ENCODE data around the gene HEMK1.

HEMK1 gene

DNA sequence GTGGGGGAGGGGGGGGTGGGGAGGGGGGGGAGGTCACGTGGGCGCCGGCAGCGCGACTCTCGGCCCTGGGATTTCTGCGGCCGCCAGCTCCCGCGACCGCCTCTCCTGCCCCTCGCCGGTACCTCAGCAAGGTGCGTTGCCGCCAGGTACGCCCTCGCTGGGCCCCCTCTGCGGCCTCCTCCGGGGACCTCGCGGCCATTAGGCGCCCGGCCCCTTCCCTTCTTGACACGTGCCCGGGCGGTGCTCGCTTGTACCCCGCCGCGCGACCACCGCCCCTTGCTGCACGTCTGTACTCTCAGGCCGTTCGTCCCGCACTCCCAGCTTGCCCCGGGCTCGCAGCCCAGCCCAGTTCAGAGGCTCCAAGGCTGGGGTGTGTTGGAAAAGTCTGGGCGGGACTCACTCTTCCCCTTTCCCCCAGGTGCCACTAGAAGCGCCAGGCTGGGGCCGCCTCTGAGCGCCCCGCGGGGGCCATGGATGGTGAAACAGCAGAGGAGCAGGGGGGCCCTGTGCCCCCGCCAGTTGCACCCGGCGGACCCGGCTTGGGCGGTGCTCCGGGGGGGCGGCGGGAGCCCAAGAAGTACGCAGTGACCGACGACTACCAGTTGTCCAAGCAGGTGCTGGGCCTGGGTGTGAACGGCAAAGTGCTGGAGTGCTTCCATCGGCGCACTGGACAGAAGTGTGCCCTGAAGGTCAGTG lies 47.9 kb downstream of the HEMK1 start, which contains the start of gene MAPKAPK3:
Gene MAPKAPK3 (plus strand): TSS at position 56 of the 696 bp plus-strand sequence. CDS start 415 bp downstream, at position 471.
- no peak for DNase-seq

DNA sequence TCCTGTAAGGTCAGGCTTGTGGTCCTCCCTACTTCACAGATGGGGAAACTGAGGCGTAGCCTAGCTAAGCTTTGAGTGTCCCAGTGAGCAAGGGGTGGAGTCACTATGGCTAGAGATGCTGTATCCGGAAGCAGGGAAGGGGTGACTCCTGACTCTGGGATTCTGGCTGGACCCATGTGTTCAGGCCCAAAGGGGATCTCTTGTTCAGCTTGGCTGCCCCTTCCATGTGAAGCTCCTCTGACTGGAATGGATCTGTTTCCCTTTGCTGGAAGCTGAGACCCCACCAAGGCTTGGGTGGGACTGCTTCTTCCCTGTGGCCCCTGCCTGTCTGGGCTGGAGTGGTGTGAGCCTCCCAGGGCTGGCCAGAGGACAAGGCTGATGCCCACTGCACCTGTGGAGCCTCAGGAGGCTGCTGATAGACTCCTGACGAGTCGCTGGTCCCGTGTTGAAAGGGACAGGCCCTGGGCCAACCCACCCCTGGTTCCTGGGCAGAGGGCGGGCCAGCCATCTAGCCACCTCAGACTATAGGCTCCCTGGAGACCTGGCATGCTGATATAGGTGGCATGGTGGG lies 48.7 kb downstream of the HEMK1 start:
- no peak for DNase-seq

DNA sequence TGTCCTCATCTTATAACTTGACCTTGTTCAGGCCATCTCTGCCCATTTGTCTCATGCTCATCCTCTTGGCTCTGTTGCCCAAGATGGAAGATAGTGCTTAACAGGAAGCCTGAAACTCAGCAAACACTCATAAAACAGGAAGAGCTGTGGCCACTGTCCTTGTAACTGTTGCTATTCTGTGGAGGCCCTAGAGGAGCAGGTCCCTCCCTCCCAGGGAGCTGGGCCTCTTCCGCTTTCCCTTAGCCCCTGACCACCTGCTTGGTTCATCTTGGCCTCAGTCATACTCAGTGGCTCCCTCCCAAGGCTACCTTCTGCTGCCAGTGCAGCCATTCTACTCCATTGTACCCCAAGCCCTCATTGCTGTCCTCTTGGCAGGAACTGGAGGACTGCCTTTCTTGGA lies 51.1 kb downstream of the HEMK1 start:
- no peak for DNase-seq

DNA sequence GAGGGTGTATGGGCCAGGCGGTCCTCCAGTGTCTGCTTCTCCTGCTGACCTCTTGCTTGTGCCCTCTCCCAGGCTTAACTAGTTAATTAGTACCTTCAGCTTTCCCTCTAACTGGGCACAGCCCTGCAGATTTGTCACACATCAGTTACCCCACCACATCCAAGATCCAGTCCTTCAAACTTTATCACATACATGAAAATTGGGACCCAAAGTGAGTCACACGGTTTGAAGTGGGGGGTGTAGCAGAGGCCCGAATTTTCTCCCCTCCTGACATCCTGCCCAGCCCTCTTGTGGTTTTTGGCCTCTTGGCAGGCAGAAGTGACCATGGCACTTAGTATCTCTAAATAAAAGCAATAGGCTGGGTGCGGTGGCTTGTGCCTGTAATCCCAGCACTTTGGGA lies 51.5 kb downstream of the HEMK1 start:
- no peak for DNase-seq

- no peak for DNase-seq
Observed at GRCh38 chr3:50622881-50623280, 53.6 kb downstream of the HEMK1 start.

- DNase-seq = no peak
Observed at GRCh38 chr3:50623840-50624474, 54.6 kb downstream of the HEMK1 start.

- no peak for DNase-seq
Observed at GRCh38 chr3:50624634-50625033, 55.3 kb downstream of the HEMK1 start.

DNA sequence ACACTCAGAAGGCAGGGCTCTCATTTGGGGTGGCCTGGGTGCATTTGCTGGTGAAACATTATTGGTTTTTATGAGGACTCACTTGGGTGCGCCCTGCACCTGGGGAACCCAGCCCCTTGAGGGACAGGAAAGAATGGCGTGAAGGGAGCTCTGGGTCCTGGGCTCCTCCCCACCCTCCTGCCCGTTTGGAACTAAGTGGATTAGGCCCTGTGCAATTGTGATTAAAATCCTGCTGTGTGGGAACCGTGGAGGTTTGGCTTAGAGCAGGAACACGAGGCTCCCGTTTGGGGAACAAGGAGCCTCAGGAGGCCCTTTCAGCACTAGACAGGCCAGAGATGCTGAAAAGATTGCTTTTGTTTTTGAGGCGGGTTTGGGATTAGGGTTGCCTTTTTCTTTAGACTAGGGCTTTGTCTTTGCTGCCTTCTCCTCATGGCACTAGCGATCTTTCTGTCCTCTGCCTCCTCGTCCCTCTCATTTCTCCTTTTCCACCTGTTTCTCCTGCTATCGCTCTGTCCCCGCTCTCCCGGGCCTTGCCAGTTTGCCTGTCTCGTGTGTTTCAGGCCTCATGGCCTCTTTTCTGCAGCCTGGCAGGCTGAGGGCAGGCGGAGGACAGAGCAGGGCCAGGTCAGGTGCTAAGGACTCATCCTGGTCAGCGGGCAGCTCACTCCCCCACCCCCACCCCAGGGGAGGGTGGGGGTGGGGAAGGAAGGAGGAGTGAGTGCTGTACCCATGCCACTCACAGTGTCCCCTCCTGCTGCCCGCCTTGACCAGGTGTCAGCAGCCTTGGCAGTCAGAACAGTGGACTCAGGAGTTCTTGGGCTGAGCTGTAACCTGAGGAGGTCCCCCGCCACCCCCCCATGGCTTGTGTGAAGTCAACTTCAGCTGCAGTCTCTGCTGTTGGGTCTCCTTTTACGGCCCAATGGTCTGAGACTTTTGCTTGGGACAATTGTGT lies 56.2 kb downstream of the HEMK1 start:
- no peak for DNase-seq

DNA sequence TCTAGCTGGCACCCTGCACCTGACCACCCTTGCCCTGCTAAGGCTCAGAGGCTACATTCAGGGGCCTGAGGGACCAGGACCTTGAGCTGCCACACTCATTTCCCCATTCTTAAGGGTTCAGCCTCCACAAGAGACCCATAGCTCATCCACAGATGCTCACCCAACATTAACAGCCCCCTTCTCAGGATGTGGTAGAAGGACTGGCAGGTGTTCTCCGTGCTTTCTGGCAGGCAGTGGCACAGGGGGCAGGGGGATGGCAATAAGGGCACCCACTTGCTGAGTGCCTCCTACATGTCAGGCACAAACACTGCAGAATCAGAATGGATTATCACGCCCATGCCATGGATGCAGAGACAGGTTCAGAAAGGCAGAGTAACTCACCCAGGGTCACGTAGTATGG lies 57.1 kb downstream of the HEMK1 start:
- DNase-seq = no peak

GRCh38 chr3:50627407-50628051 lies 58.2 kb downstream of the HEMK1 start:
- DNase-seq = no peak

DNA sequence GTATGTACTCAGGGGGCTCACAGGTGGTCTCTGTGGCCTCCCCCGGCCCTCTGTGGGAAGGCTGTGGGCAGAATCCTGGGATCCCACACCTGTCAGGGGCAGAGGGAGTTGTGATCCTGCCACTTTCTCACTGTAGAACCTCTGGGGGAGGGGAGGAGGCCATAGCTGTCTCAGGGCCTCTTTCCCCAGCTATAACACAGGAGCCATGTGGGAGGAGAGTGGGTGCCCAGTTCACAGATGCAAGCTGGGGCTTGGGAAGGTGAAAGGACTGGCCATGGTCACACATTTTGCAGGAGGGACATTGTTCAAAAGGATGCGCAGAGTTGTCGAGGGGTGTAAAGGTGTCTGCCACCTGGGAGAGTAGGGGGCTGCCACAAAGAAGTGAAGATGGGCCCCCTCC lies 59.3 kb downstream of the HEMK1 start:
- no peak for DNase-seq

- no peak for DNase-seq
Observed at GRCh38 chr3:50630394-50630793, 61.1 kb downstream of the HEMK1 start.

DNA sequence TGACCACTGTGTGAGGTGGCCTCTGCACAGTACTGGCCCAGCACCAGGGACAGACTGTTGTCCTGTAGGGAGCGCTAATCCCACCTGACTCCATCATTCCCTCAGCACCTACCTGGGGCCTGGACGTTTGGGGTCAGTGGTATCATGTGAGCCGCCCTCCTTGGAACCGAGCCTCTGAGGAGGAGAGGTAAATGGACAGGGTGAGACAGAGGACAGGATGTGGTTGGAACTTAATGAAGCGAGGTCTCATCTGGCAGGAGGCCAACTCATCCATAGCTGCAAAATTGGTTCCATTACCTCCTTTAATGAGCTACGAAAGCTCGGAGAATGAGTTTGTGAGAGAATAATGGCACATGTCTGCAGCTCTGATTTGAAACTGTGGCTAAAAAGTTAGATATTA lies 61.6 kb downstream of the HEMK1 start:
- peak in 1 of 2 experiments; percentile 27 for DNase-seq

DNA sequence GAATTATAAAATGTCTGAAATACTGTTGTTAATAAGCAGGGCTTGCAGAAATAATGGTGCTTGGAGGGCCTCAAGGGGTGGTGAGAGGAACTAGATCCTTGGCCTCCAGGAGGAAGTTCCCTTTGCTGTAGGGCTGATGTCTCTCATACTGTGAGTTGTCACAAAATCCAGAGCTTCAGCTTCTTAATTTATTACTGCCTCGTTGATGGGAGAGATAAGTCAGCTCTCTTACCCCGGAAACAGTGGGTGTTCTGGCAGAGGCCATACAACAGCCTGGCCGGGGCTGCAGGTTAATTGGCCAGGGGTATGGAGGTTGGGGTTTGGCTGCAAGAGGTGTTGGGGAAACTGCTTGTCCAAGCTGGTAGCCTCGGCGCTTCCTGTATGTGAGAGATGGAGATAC lies 63.1 kb downstream of the HEMK1 start:
- no peak for DNase-seq

GRCh38 chr3:50633230-50633790 lies 64.0 kb downstream of the HEMK1 start:
- no peak for DNase-seq

GRCh38 chr3:50635066-50635465 lies 65.7 kb downstream of the HEMK1 start:
- DNase-seq = no peak

DNA sequence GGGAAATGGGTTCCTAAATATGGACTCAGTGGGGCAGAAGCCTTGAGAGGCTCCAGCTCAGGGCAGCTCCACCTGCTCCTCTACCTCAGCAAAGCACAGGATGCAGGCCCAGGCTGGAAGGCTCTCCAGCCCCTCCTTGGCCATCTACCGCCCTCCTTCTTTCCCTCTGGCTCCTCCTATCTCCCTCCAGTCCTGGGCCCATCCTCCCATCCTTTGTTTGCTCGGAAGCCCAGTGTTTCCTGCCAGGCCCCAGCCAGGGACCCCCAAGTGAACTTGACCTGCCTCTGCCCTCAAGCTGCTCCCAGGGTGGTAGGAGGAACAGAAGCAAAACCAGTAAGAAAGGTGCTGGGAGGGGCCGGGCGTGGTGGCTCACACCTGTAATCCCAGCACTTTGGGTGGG lies 67.7 kb downstream of the HEMK1 start:
- DNase-seq = no peak

DNA sequence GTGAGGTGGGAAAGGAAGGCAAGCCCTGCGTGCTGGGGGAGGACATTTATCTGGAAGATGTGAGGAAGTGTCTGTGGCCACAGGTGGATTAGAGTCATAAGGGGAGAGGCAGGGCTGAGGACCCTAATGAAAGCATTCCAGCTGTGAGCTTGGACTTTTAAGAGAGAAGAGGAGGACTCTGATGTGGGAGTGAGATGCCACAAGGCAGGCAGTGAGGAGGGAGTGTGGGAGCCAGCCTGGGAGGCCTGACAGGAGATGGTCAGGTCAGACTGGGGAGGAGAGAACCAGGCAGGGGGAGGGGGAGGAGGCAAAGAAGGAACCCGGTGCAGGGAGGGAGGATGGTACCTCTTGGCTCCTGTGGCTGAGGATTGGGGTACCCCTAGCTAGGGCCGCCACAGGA lies 68.6 kb downstream of the HEMK1 start:
- no peak for DNase-seq

GRCh38 chr3:50639055-50639494 lies 69.8 kb downstream of the HEMK1 start:
- DNase-seq = no peak

GRCh38 chr3:50642382-50642781 lies 73.1 kb downstream of the HEMK1 start:
- no peak for DNase-seq

GRCh38 chr3:50644561-50644960 lies 75.2 kb downstream of the HEMK1 start:
- no peak for DNase-seq

DNA sequence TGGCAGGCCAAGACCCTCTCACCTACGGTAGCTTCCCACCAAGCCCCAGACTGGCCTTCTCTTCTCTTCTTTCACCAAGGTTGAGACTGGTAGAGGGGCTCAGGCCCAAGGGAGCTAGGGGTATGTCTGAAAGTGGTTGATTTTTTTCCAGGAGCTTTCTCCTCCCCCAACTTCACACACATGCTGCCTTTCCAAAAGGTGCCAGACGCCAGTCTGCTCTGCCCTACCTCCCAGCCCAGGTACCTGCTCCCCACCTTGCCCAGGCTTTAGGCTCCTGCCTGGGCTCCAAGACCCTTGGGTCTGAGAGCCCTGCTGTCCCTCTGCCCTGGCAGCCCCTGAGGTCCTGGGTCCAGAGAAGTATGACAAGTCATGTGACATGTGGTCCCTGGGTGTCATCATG lies 76.1 kb downstream of the HEMK1 start:
- DNase-seq = no peak
